ENCODE results near the gene KCNJ4. TPM values are rescaled to one million over a fixed set of nuclear protein-coding genes. Genes with fewer than 3 reads are reported as not detected.
"Not testable (repeated sequence)": the region's sequence is repeated elsewhere in the genome, so short reads cannot be mapped to it uniquely, and the experiment has no call there.

KCNJ4 gene
- polyA plus RNA-seq, 1 donor (not counting 4 experiments of a cell fraction or from before 2014, with no cell fraction given), result not detected

GRCh38 chr22:38398609-38399461, 56.2 kb downstream of the KCNJ4 start:
- FAIRE-seq (no peak), DNase-seq (ENCODE audit: low read depth, low spot score) (no peak)
- dilution Hi-C loops (cut with MboI; ENCODE audit: extremely low pct_ligation_motif_present, low sequenced_read_pairs), result no loop called here
- peaks cover 27% of the 10 kb centered on the region for H3K79me2 ChIP-seq (ENCODE audit: control insufficient read depth, insufficient read depth, low read length)
- no peaks in the 10 kb centered on the region for H4K20me1 ChIP-seq (ENCODE audit: control insufficient read depth, extremely low read depth, insufficient read depth, low read length)
- peak overlapping the region; percentile 56 for H2AFZ ChIP-seq (ENCODE audit: control insufficient read depth, low read length)
- peak overlapping the region; percentile 83 for H3K9ac ChIP-seq (ENCODE audit: control insufficient read depth, extremely low read depth, insufficient read depth, low read length)
- H3K4me3 ChIP-seq (ENCODE audit: control insufficient read depth in 2 of 3, extremely low read depth in 1 of 3, insufficient read depth in 2 of 3, low read depth in 1 of 3, low read length in 3 of 3), result peak overlapping the region; percentile 68 to 81 (median 72)
- H3K9me3 ChIP-seq (ENCODE audit: control insufficient read depth, low read depth, low read length), result no peaks in the 10 kb centered on the region
- H3K9me1 ChIP-seq (ENCODE audit: control insufficient read depth, extremely low read depth, insufficient read depth, low read length), result no peaks in the 10 kb centered on the region
- H3K27me3 ChIP-seq (ENCODE audit: control insufficient read depth, extremely low read depth, insufficient read depth, low read length), result peaks cover 7% of the 10 kb centered on the region
- H3K36me3 ChIP-seq (ENCODE audit: control insufficient read depth in 2 of 2, extremely low read depth in 1 of 2, insufficient read depth in 2 of 2, low read length in 2 of 2), result no peaks in the 10 kb centered on the region
- peaks cover 9% of the 10 kb centered on the region for H3K4me1 ChIP-seq (ENCODE audit: control insufficient read depth, extremely low read depth, insufficient read depth, low read length)
- H3K4me2 ChIP-seq (ENCODE audit: control insufficient read depth, extremely low read depth, insufficient read depth, low read depth, low read length), result peak overlapping the region; percentile 76
- peak overlapping the region; percentile 47 for H3K27ac ChIP-seq (ENCODE audit: control insufficient read depth, insufficient read depth, low read length)
- TF ChIP-seq CTCF (optimal IDR thresholded peaks at IDR 0.05 in 1 of 3, IDR thresholded peaks at IDR 0.05 in 1 of 3, conservative IDR thresholded peaks at IDR 0.05 in 1 of 3; ENCODE audit: extremely low read depth in 1 of 3, insufficient read depth in 2 of 3, low read length in 3 of 3), result no peak
- no peak for TF ChIP-seq EZH2 (IDR thresholded peaks at IDR 0.05; ENCODE audit: low read length)

- dilution Hi-C loops (cut with MboI; ENCODE audit: extremely low pct_ligation_motif_present, low sequenced_read_pairs); H3K9me1 ChIP-seq (ENCODE audit: control insufficient read depth, extremely low read depth, insufficient read depth, low read length); H3K9me3 ChIP-seq (ENCODE audit: control insufficient read depth, low read depth, low read length); H3K4me2 ChIP-seq (ENCODE audit: control insufficient read depth, extremely low read depth, insufficient read depth, low read depth, low read length); H2AFZ ChIP-seq (ENCODE audit: control insufficient read depth, low read length); H4K20me1 ChIP-seq (ENCODE audit: control insufficient read depth, extremely low read depth, insufficient read depth, low read length); H3K36me3 ChIP-seq (ENCODE audit: control insufficient read depth in 2 of 2, extremely low read depth in 1 of 2, insufficient read depth in 2 of 2, low read length in 2 of 2); H3K27me3 ChIP-seq (ENCODE audit: control insufficient read depth, extremely low read depth, insufficient read depth, low read length); FAIRE-seq; H3K4me1 ChIP-seq (ENCODE audit: control insufficient read depth, extremely low read depth, insufficient read depth, low read length); DNase-seq (ENCODE audit: low read depth, low spot score): not testable (repeated sequence)
- Histone ChIP-seq H3K79me2 (ENCODE audit: control insufficient read depth, insufficient read depth, low read length) (peaks cover 30% of the 10 kb centered on the region), H3K4me3 (ENCODE audit: control insufficient read depth in 2 of 3, extremely low read depth in 1 of 3, insufficient read depth in 2 of 3, low read depth in 1 of 3, low read length in 3 of 3) (peak overlapping the region; percentile 49 to 81 (median 68)), H3K9ac (ENCODE audit: control insufficient read depth, extremely low read depth, insufficient read depth, low read length) (peak overlapping the region; percentile 83), H3K27ac (ENCODE audit: control insufficient read depth, insufficient read depth, low read length) (peak overlapping the region; percentile 49)
Measured at GRCh38 chr22:38398181-38398608, 56.8 kb downstream of the KCNJ4 start.
